ENCODE data around the gene RPL35. TPM values are rescaled to one million over a fixed set of nuclear protein-coding genes. Genes with fewer than 3 reads are reported as not detected.

The RPL35 gene
- total and polyA plus RNA-seq, 10 of the 15 experiments (the other 5 are each of a cell fraction or from before 2014, with no cell fraction given): 2,572 to 6,300 (median 3,864) TPM

DNA sequence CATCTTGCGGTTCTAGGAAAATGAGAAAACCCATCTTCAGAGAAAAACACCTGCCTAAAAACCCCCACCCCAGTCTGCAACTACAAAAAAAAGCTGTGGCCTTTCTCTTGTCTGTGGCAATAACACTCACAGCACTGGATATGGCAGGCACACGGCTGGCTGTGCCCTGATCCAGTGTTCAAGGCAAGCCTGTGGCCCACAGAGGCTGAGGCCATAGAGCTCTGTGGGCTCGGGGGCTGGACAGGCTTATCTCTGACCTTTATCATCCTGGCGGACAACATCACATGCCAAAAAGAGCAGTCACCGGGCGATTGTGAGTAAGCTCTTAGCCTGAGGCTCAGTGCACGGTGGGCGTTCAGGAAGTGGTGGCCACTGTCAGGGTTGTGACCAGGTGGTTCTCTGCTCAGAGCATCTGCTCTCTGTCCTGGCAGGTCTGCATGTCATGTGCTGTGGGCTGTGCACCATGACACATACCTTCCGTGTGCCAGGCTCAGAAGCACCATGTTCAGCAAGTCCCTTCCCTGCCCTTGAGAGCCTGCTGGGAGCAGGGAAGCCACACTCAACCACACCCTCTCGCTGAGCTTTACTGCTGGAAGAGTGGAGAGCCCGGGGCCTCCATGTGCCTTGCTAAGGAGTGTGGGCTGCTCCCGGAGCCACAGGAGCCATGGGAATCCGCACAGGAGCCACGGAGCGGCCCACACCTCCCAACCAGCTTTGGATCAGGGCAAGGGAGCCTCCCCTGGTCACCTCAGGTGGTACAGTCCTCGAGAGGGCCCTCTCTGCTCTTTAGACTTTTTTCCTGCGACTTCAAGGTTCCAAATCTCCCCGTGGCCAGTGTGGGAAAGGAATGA is 43.1 kb downstream of the RPL35 start:
- POLR2A ChIA-PET: interaction anchor here (0.6 to 1.6 kb wide), 3 partner anchors 10 to 158 kb away, joined by 3 to 4 read pairs (median 4); no protein-coding TSS in a partner anchor
- Histone ChIP-seq H3K4me2 (ENCODE audit: control insufficient read depth, insufficient read depth) (peak overlapping the region; percentile 22), H3K9ac (ENCODE audit: control insufficient read depth, insufficient read depth, low read length) (no peak overlapping the region; the same call in 1 of the 2 replicates)
- TF ChIP-seq RELB (IDR thresholded peaks at IDR 0.05; ENCODE audit: low read depth): no peak
- TF ChIP-seq CBFB (IDR thresholded peaks at IDR 0.05; ENCODE audit: low read depth): no peak
- TF ChIP-seq, protein P1, sequence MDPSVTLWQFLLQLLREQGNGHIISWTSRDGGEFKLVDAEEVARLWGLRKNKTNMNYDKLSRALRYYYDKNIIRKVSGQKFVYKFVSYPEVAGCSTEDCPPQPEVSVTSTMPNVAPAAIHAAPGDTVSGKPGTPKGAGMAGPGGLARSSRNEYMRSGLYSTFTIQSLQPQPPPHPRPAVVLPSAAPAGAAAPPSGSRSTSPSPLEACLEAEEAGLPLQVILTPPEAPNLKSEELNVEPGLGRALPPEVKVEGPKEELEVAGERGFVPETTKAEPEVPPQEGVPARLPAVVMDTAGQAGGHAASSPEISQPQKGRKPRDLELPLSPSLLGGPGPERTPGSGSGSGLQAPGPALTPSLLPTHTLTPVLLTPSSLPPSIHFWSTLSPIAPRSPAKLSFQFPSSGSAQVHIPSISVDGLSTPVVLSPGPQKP (IDR thresholded peaks at IDR 0.05; ENCODE audit: low read depth, low read length): no peak
- 0 out of 2 replicates have a peak, but pooled peaks have one; percentile 28 for TF ChIP-seq IKZF1 (conservative IDR thresholded peaks at IDR 0.05)
- TF ChIP-seq, protein P2, sequence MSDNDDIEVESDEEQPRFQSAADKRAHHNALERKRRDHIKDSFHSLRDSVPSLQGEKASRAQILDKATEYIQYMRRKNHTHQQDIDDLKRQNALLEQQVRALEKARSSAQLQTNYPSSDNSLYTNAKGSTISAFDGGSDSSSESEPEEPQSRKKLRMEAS (IDR thresholded peaks at IDR 0.05; ENCODE audit: low read depth, low read length): 0 out of 2 replicates have a peak, but pooled peaks have one; percentile 36
- TF ChIP-seq, protein P3, sequence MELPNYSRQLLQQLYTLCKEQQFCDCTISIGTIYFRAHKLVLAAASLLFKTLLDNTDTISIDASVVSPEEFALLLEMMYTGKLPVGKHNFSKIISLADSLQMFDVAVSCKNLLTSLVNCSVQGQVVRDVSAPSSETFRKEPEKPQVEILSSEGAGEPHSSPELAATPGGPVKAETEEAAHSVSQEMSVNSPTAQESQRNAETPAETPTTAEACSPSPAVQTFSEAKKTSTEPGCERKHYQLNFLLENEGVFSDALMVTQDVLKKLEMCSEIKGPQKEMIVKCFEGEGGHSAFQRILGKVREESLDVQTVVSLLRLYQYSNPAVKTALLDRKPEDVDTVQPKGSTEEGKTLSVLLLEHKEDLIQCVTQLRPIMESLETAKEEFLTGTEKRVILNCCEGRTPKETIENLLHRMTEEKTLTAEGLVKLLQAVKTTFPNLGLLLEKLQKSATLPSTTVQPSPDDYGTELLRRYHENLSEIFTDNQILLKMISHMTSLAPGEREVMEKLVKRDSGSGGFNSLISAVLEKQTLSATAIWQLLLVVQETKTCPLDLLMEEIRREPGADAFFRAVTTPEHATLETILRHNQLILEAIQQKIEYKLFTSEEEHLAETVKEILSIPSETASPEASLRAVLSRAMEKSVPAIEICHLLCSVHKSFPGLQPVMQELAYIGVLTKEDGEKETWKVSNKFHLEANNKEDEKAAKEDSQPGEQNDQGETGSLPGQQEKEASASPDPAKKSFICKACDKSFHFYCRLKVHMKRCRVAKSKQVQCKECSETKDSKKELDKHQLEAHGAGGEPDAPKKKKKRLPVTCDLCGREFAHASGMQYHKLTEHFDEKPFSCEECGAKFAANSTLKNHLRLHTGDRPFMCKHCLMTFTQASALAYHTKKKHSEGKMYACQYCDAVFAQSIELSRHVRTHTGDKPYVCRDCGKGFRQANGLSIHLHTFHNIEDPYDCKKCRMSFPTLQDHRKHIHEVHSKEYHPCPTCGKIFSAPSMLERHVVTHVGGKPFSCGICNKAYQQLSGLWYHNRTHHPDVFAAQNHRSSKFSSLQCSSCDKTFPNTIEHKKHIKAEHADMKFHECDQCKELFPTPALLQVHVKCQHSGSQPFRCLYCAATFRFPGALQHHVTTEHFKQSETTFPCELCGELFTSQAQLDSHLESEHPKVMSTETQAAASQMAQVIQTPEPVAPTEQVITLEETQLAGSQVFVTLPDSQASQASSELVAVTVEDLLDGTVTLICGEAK (IDR thresholded peaks at IDR 0.05; ENCODE audit: borderline replicate concordance): no peak
- no peak; the same call in 1 of the 2 replicates for TF ChIP-seq GATAD2B (conservative IDR thresholded peaks at IDR 0.05; ENCODE audit: low read depth)
- peak; percentile 63 for TF ChIP-seq TCF12 (IDR thresholded peaks at IDR 0.05; ENCODE audit: low read depth, low read length)
- no peak for TF ChIP-seq CHD4 (IDR thresholded peaks at IDR 0.05)
- TF ChIP-seq EED (IDR thresholded peaks at IDR 0.05; ENCODE audit: low read depth): no peak
- no peak for TF ChIP-seq BRCA1 (IDR thresholded peaks at IDR 0.05; ENCODE audit: low read depth, low read length)
- TF ChIP-seq SMARCA5 (IDR thresholded peaks at IDR 0.05): no peak
- TF ChIP-seq, protein P4, sequence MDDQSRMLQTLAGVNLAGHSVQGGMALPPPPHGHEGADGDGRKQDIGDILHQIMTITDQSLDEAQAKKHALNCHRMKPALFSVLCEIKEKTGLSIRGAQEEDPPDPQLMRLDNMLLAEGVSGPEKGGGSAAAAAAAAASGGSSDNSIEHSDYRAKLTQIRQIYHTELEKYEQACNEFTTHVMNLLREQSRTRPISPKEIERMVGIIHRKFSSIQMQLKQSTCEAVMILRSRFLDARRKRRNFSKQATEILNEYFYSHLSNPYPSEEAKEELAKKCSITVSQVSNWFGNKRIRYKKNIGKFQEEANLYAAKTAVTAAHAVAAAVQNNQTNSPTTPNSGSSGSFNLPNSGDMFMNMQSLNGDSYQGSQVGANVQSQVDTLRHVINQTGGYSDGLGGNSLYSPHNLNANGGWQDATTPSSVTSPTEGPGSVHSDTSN (IDR thresholded peaks at IDR 0.05; ENCODE audit: insufficient replicate concordance, low read depth, low read length): no peak
- no peak for TF ChIP-seq IRF4 (IDR thresholded peaks at IDR 0.05; ENCODE audit: low read depth, low read length)
- TF ChIP-seq POLR2AphosphoS5 (IDR thresholded peaks at IDR 0.05; ENCODE audit: low read length): no peak

More for the DNA sequence above, 43.1 kb downstream of the RPL35 start:
- Histone ChIP-seq H3K4me3 (no peak overlapping the region), H2AFZ (ENCODE audit: control insufficient read depth, low read depth, low read length) (peak overlapping the region; percentile 45), H3K27ac (ENCODE audit: control insufficient read depth, insufficient read depth) (0 out of 2 replicates have a peak overlapping the region, but pooled peaks have one; percentile 28), H3K36me3 (ENCODE audit: control insufficient read depth in 2 of 2, insufficient read depth in 2 of 2, low read length in 1 of 2) (no peaks in the 10 kb centered on the region), H3K79me2 (ENCODE audit: control insufficient read depth, insufficient read depth, low read length) (no peaks in the 10 kb centered on the region), H3K9me3 (replicated peaks; ENCODE audit: control insufficient read depth, insufficient read depth, low read length) (no peaks in the 10 kb centered on the region), H3K27me3 (replicated peaks in 1 of 2; ENCODE audit: control insufficient read depth in 2 of 2, insufficient read depth in 2 of 2, low read length in 1 of 2) (no peaks in the 10 kb centered on the region), H4K20me1 (ENCODE audit: control insufficient read depth, insufficient read depth) (no peaks in the 10 kb centered on the region), H3K4me1 (ENCODE audit: control insufficient read depth, insufficient read depth, low read length) (peaks cover 11% of the 10 kb centered on the region)
- no TSS peak for BruUV-seq (replicated peaks)
- 40% methylated on average over 18 of the region's 18 CpGs for WGBS (ENCODE audit: insufficient coverage, insufficient replicate concordance, low lambda C conversion rate, missing lambda C conversion rate)
- in situ Hi-C loops (cut with MboI): no loop called here
- RAD21 ChIA-PET (ENCODE audit: unreplicated experiment): interaction anchor here (1.1 to 1.3 kb wide), 2 partner anchors 12 to 41 kb away, joined by 3 to 4 read pairs; partner anchors contain the start of gene OLFML2A
- intact Hi-C loops (cut with micrococcal nuclease; ENCODE audit: unreplicated experiment): no loop called here
- peak; percentile 75 for ATAC-seq
- no peak for FAIRE-seq
- SMC1A ChIA-PET (ENCODE audit: uncharacterized antibody, unreplicated experiment): interaction anchor here (0.8 to 1.7 kb wide), 5 partner anchors 15 to 43 kb away, joined by 3 to 7 read pairs (median 4); no protein-coding TSS in a partner anchor
- DNase-seq (ENCODE audit: low read depth, low spot score): no peak
- CTCF ChIA-PET: interaction anchor here (1.0 to 3.0 kb wide), 7 partner anchors 9 to 201 kb away, joined by 3 to 18 read pairs (median 3); partner anchors contain the start of genes NR6A1 and WDR38

Data from GM12878 (cell line).